ENCODE measurements around the gene ELF4. TPM values are rescaled to one million over a fixed set of nuclear protein-coding genes. Genes with fewer than 3 reads are reported as not detected.

The ELF4 gene
- total and polyA plus RNA-seq, 9 of the 15 experiments (the other 6 are each of a cell fraction or from before 2014, with no cell fraction given), result 5.9 to 55.8 (median 25.2) TPM

DNA sequence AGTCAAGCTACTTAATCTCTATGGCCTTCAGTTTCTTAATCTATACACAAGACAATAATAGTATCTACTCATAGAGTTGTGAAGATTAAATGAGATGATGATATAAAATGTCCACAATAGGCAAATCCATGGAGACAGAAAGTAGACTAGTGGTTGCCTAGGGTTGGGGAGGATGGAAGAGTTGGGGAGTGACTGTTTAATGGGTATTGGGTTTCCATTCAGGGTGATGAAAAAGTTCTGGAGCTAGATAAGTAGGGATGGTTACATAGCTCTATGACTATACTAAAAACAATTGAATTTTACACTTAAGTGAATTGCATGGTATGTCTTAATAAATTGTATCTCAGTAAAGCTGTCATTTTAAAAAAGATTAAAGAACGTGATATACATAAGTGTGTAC, 92.2 kb downstream of the ELF4 start:
- TF ChIP-seq ZNF830 (CRISPR knock-in tag; IDR thresholded peaks at IDR 0.05), result no peak
- TF ChIP-seq, protein P1, sequence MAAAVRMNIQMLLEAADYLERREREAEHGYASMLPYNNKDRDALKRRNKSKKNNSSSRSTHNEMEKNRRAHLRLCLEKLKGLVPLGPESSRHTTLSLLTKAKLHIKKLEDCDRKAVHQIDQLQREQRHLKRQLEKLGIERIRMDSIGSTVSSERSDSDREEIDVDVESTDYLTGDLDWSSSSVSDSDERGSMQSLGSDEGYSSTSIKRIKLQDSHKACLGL (CRISPR knock-in tag; IDR thresholded peaks at IDR 0.05; ENCODE audit: borderline replicate concordance, poor library complexity, severe bottlenecking), result no peak
- no peak for TF ChIP-seq GTF2A2 (tag; IDR thresholded peaks at IDR 0.05)
- no peak for TF ChIP-seq NFYB (IDR thresholded peaks at IDR 0.05; ENCODE audit: extremely low read depth, insufficient read length)
- TF ChIP-seq NCOA2 (IDR thresholded peaks at IDR 0.05; ENCODE audit: partially characterized antibody in 2 of 2), result no peak
- TF ChIP-seq ZNF778 (CRISPR knock-in tag; IDR thresholded peaks at IDR 0.05), result no peak
- TF ChIP-seq ZNF764 (CRISPR knock-in tag; IDR thresholded peaks at IDR 0.05; ENCODE audit: low read depth), result no peak
- no peak for TF ChIP-seq ZNF324 (CRISPR knock-in tag; IDR thresholded peaks at IDR 0.05)
- TF ChIP-seq SLC30A9 (CRISPR knock-in tag; IDR thresholded peaks at IDR 0.05), result no peak
- no peak for TF ChIP-seq NR2C1 (IDR thresholded peaks at IDR 0.05)
- no peak for TF ChIP-seq NR2C1 (tag; IDR thresholded peaks at IDR 0.05)
- no peak for TF ChIP-seq XRCC4 (IDR thresholded peaks at IDR 0.05; ENCODE audit: extremely low read depth, insufficient read depth, insufficient read length)
- TF ChIP-seq, protein P2, sequence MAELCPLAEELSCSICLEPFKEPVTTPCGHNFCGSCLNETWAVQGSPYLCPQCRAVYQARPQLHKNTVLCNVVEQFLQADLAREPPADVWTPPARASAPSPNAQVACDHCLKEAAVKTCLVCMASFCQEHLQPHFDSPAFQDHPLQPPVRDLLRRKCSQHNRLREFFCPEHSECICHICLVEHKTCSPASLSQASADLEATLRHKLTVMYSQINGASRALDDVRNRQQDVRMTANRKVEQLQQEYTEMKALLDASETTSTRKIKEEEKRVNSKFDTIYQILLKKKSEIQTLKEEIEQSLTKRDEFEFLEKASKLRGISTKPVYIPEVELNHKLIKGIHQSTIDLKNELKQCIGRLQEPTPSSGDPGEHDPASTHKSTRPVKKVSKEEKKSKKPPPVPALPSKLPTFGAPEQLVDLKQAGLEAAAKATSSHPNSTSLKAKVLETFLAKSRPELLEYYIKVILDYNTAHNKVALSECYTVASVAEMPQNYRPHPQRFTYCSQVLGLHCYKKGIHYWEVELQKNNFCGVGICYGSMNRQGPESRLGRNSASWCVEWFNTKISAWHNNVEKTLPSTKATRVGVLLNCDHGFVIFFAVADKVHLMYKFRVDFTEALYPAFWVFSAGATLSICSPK (IDR thresholded peaks at IDR 0.05; ENCODE audit: borderline replicate concordance), result no peak
- no peak for TF ChIP-seq YBX1 (IDR thresholded peaks at IDR 0.05)
- no peak for TF ChIP-seq STAT5B (CRISPR knock-in tag; IDR thresholded peaks at IDR 0.05)
- no peak for TF ChIP-seq CHD2 (IDR thresholded peaks at IDR 0.05; ENCODE audit: low read depth, low read length)
- no peak for TF ChIP-seq CBX8 (IDR thresholded peaks at IDR 0.05; ENCODE audit: borderline replicate concordance, extremely low read depth, low read depth, low read length, poor library complexity, severe bottlenecking)
- TF ChIP-seq, protein P3, sequence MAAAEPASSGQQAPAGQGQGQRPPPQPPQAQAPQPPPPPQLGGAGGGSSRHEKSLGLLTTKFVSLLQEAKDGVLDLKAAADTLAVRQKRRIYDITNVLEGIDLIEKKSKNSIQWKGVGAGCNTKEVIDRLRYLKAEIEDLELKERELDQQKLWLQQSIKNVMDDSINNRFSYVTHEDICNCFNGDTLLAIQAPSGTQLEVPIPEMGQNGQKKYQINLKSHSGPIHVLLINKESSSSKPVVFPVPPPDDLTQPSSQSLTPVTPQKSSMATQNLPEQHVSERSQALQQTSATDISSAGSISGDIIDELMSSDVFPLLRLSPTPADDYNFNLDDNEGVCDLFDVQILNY (CRISPR knock-in tag; IDR thresholded peaks at IDR 0.05), result no peak
- TF ChIP-seq ZNF436 (CRISPR knock-in tag; IDR thresholded peaks at IDR 0.05), result no peak
- FAIRE-seq (no peak), DNase-seq (ENCODE audit: extremely low read depth in 1 of 4, low spot score in 3 of 4) (no peak), ATAC-seq (no peak)
- no TSS peak for BruUV-seq (replicated peaks)
- Histone ChIP-seq H3K36me3 (ENCODE audit: control insufficient read depth, insufficient read depth, low read length) (peaks cover 92% of the 10 kb centered on the region; the same call in 2 of the 3 replicates), H3K27me3 (ENCODE audit: control insufficient read depth in 2 of 2, insufficient read depth in 2 of 2, low read length in 2 of 2) (no peaks in the 10 kb centered on the region), H3K4me3 (no peak overlapping the region), H3K27ac (ENCODE audit: extremely low read depth, low read depth, low read length) (no peak overlapping the region), H3K9me1 (ENCODE audit: control insufficient read depth, insufficient read depth, low read length) (no peaks in the 10 kb centered on the region), H2AFZ (ENCODE audit: low read depth, low read length) (no peak overlapping the region), H3K79me2 (ENCODE audit: control insufficient read depth, insufficient read depth, low read length) (peaks cover 21% of the 10 kb centered on the region; the same call in 2 of the 3 replicates), H3K4me2 (ENCODE audit: insufficient read depth, low read length) (no peak overlapping the region), H3K9ac (ENCODE audit: insufficient read depth in 1 of 2, low read depth in 2 of 2, low read length in 2 of 2) (no peak overlapping the region), H4K20me1 (replicated peaks; ENCODE audit: control insufficient read depth, insufficient read depth, low read length) (no peaks in the 10 kb centered on the region; the same call in none of the 2 replicates), H3K9me3 (replicated peaks; ENCODE audit: control insufficient read depth, insufficient read depth, low read depth, low read length) (no peaks in the 10 kb centered on the region), H3K4me1 (replicated peaks in 1 of 2; ENCODE audit: control insufficient read depth in 2 of 2, insufficient read depth in 2 of 2, low read length in 2 of 2) (no peaks in the 10 kb centered on the region)
- WGBS (ENCODE audit: insufficient coverage, low coverage, missing lambda C conversion rate), result 94% methylated on average over 1 of the region's 1 CpG
- CTCF ChIA-PET (ENCODE audit: low intra/inter-chr PET ratio), result no interaction called here
- intact Hi-C loops (cut with micrococcal nuclease) (no loop called here), in situ Hi-C loops (cut with MboI) (no loop called here)
- POLR2A ChIA-PET, result interaction anchor here (0.7 to 1.3 kb wide), 2 partner anchors 10 to 22 kb away, joined by 3 to 4 read pairs; no protein-coding TSS in a partner anchor

All from K562 (cell line).